SKM-1 (cell line): ENCODE measurements around the gene SHB.

ENCODE experiments used
- DNase-seq: peaks from one replicate; lab custom pipeline; 2025; ENCODE audit not compliant: unreplicated experiment; lab: John Stamatoyannopoulos, UW

The SHB gene

GRCh38 chr9:37956423-37956820, 112.6 kb downstream of the SHB start:
- no peak for DNase-seq

- no peak for DNase-seq
These were observed 113.1 kb downstream of the SHB start for GRCh38 chr9:37955781-37956422.

GRCh38 chr9:37954581-37954981, 114.4 kb downstream of the SHB start:
- DNase-seq: no peak

- DNase-seq: no peak
These were observed 115.1 kb downstream of the SHB start for GRCh38 chr9:37953775-37954437.

GRCh38 chr9:37953206-37953774, 115.7 kb downstream of the SHB start:
- DNase-seq: no peak

- DNase-seq: no peak
These were observed 116.3 kb downstream of the SHB start for GRCh38 chr9:37952731-37953130.

GRCh38 chr9:37951671-37952449, 117.2 kb downstream of the SHB start:
- DNase-seq: no peak

- no peak for DNase-seq
These were observed 118.5 kb downstream of the SHB start for GRCh38 chr9:37950561-37950960.

GRCh38 chr9:37949576-37949975, 119.5 kb downstream of the SHB start:
- no peak for DNase-seq

- no peak for DNase-seq
These were observed 120.5 kb downstream of the SHB start for GRCh38 chr9:37948417-37948980.

GRCh38 chr9:37947977-37948376, 121.0 kb downstream of the SHB start:
- no peak for DNase-seq

GRCh38 chr9:37947471-37947870, 121.6 kb downstream of the SHB start:
- no peak for DNase-seq

GRCh38 chr9:37946971-37947370, 122.1 kb downstream of the SHB start:
- no peak for DNase-seq

- DNase-seq: no peak
These were observed 123.0 kb downstream of the SHB start for GRCh38 chr9:37946041-37946440.

- no peak for DNase-seq
These were observed 124.2 kb downstream of the SHB start for GRCh38 chr9:37944671-37945481.

GRCh38 chr9:37944266-37944650, 124.8 kb downstream of the SHB start:
- no peak for DNase-seq

- DNase-seq: no peak
These were observed 125.4 kb downstream of the SHB start for GRCh38 chr9:37943345-37944265.

GRCh38 chr9:37942621-37943344, 126.2 kb downstream of the SHB start:
- DNase-seq: no peak

- no peak for DNase-seq
These were observed 127.8 kb downstream of the SHB start for GRCh38 chr9:37941253-37941652.
